Pancreas (tissue), 10 donors: ENCODE measurements around the gene POLN. TPM values are rescaled to one million over a fixed set of nuclear protein-coding genes. Genes with fewer than 3 reads are reported as not detected.

Experiments used
- ATAC-seq, 4 donors: fragments of 200-7000 bp; cut with Tn5 transposase; one replicate each; pipeline versions ENCODE4 v1.8.0 to v1.9.1; 2020; ENCODE audit warnings: mild to moderate bottlenecking in 4 of 4, moderate library complexity in 4 of 4
- DNase-seq, 6 donors: peaks; one replicate each; pipeline ENCODE4 v3.0.0-alpha.2; 2020
- FAIRE-seq: peaks from 2 replicates; lab custom pipeline; 2012; peaks lifted over from hg19 to GRCh38; lab: Jason Lieb, UNC
- H3K27ac ChIP-seq, 4 donors: fragments of 200-600 bp; sonication (generic); 1 replicate in 3 of 4; 2 replicates in 1 of 4; pipeline versions ENCODE4 v1.5.0 to v1.8.0; 2020
- H3K27me3 ChIP-seq, 4 donors: fragments of 200-600 bp; one replicate each; pipeline ENCODE4 v1.8.0; 2021
- H3K36me3 ChIP-seq, 3 donors: fragments of 200-600 bp; sonication (generic) in 1 of 3; one replicate each; pipeline versions ENCODE4 v1.5.0 to v1.8.0; 2020 to 2021
- H3K4me1 ChIP-seq, 3 donors: fragments of 200-600 bp; one replicate each; pipeline ENCODE4 v1.8.0; 2021
- H3K4me3 ChIP-seq, 4 donors: fragments of 200-600 bp; sonication (generic) in 2 of 4; one replicate each; pipeline versions ENCODE4 v1.5.0 to v1.8.0; 2020 to 2021
- H3K9me3 ChIP-seq, 4 donors: fragments of 200-600 bp; one replicate each; pipeline ENCODE4 v1.8.0; 2021
- CTCF ChIP-seq, 4 donors: fragments of 200-600 bp; sonication (generic) in 3 of 4; IDR thresholded peaks; one replicate each; pipeline versions ENCODE4 v1.5.0 to v1.8.0; 2021; ENCODE audit warnings: antibody characterized with exemption in 4 of 4
- WGBS, 2 donors: extraction: QIAGEN DNeasy Blood & Tissue Kit; methylation state at CpG; one replicate each; pipeline ENCODE4 v1.1.7; 2013; 5-methylcytosine and 5-hydroxymethylcytosine counted together
- intact Hi-C, 3 donors: fragments of 100-400 bp; cut with DNase I; formaldehyde crosslinking; loops; one replicate each; pipeline versions ENCODE4 v1.11.1 to v1.14.2; 2022
- polyA plus RNA-seq, 2 donors: library from polyadenylated mRNA; stranded (reverse); fragments of 200-250 nt; gene quantifications; one replicate each; pipeline ENCODE4 v1.2.3, GENCODE V29; 2013
- total RNA-seq, 6 donors: library from RNA; stranded (reverse); fragmentation: NEBNext Ultra II Directional in 4 of 6; extraction: Animal tissue kit (Norgen Biotek cat#: 25700) in 4 of 6; gene quantifications; one replicate each; pipeline versions ENCODE4 v1.2.1 to v1.2.4, GENCODE V29; 2021 to 2023
- donor health status: healthy with polysubstance abuse.
- donor health status: DM: no; HTN: no; CAD: no; lungs with moderate emphysema.
- donor health status: DM: no; HTN: no; CAD: no.
- donor health status: control.
- donor health status: control.
- donor health status: Bipolar disorder and iron deficiency.
- donor health status: DM: yes; HTN: yes; CAD: no.
- donor health status: DM: no; HTN: no; CAD: no.
- donor health status: DM: no; HTN: no; CAD: no.
- donor health status: DM: yes; HTN: yes; CAD: no.

The POLN gene
- total and polyA plus RNA-seq, 8 donors = 0.95 to 3.6 (median 1.9) TPM

DNA sequence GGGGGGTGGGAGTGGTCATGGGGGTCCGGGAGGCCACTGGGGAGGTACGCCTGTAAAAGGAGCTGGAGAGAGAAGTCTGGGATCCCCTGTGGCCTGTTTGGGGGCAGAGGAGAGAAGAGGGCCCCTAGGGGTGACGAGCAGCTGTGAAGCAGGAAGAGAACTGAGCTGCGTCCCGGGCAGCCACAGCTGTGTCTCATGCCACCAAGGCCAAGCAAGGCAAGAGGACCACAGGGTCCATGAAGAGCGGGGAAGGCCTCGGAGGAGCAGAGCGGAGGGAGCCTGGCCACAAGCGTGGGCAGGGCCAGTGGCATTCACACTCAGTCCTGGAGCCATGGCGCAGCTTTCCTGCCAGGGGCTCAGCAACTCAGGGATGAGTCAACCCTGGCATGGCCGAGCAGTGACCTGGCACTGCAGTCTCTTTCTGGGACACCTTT lies 196.4 kb downstream of the POLN start:
- Histone ChIP-seq H3K27ac (no peak overlapping the region), H3K4me1 (peaks cover 0 to 5% (median 0%) of the 10 kb centered on the region in 3 donors), H3K27me3 (no peaks in the 10 kb centered on the region), H3K36me3 (no peaks in the 10 kb centered on the region), H3K4me3 (no peak overlapping the region), H3K9me3 (no peaks in the 10 kb centered on the region)
- peak in 1 of 6 donors; percentile 62 for DNase-seq
- intact Hi-C loops = no loop called here
- no peak for TF ChIP-seq CTCF (IDR thresholded peaks at IDR 0.05)
- 87 to 90% methylated on average over 11 of the region's 11 CpGs for WGBS, 2 donors
- no peak for FAIRE-seq
- ATAC-seq = no peak

- Histone ChIP-seq H3K9me3 (no peaks in the 10 kb centered on the region), H3K4me3 (no peak overlapping the region), H3K4me1 (peaks cover 0 to 5% (median 0%) of the 10 kb centered on the region in 3 donors), H3K27ac (no peak overlapping the region), H3K27me3 (no peaks in the 10 kb centered on the region), H3K36me3 (no peaks in the 10 kb centered on the region)
- peak in 1 of 6 donors; percentile 69 for DNase-seq
- FAIRE-seq = no peak
- no peak for TF ChIP-seq CTCF (IDR thresholded peaks at IDR 0.05)
- intact Hi-C loops = no loop called here
- 86 to 91% methylated on average over 18 of the region's 18 CpGs for WGBS, 2 donors
- ATAC-seq = no peak
These were observed 197.1 kb downstream of the POLN start for GRCh38 chr4:2044542-2045517.

DNA sequence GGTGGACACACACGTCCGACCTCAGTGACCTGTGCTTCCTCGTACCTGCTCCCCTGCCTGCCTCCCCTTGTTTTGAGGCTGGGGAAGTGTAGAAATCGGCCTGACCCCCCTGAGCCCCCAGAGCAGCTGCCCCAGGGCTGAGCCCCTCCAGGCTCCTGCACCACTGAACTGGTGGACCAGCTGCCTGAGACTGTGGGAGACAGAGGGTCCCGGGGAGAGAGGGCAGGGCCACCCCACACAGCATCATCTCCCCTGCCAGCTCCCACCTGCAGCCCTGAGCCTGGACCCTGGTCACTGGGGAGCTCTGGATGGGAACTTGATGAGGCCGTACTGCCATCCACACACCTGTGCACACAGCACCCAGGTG lies 197.8 kb downstream of the POLN start:
- DNase-seq = peak in 1 of 6 donors; percentile 66
- intact Hi-C loops = no loop called here
- H3K9me3 ChIP-seq = no peaks in the 10 kb centered on the region
- 55 to 73% methylated on average over 6 of the region's 6 CpGs for WGBS, 2 donors
- H3K36me3 ChIP-seq = no peaks in the 10 kb centered on the region
- no peak for TF ChIP-seq CTCF (IDR thresholded peaks at IDR 0.05)
- no peak overlapping the region for H3K4me3 ChIP-seq
- ATAC-seq = no peak
- H3K27me3 ChIP-seq = no peaks in the 10 kb centered on the region
- FAIRE-seq = no peak
- no peak overlapping the region for H3K27ac ChIP-seq
- peaks cover 0 to 5% (median 0%) of the 10 kb centered on the region in 3 donors for H3K4me1 ChIP-seq

DNA sequence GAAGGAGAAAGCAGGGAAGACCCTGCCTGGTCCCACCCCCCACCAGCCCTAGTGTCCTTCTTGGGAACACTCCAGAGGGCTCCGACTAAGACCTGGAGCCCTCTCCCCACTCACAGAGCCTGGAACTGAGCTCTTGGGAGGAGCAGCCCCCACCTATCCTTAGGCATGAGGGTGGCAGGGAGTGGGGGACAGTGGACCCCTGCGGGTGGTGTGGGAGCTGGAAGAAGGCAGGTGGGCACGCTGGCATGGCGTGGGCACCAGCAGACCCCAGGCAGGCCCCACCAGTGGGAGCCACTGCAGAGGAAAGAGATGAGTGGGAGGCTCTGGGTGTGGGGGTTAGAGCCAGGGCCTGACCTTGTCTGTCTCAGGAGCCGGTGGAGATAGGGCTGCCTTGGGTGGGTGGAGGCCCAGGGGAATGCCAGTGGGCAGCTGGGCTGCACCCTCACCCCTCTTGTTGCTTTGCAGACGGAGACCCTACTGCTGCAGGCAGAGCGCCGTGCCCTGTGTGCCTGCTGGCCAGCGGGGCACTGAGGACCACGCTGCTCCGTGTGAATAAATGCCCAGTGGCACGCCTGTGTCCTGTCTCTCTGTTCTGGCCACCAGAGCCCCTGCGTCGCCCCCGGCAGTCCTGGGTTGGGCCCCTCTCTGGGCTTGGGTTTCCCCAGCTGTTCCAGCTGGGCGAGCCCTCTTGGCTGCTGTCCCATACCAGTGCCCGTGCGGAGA lies 198.4 kb downstream of the POLN start:
- ATAC-seq (no peak), FAIRE-seq (no peak), DNase-seq (peak in 2 of 6 donors; percentile 34 to 77)
- Histone ChIP-seq H3K9me3 (no peaks in the 10 kb centered on the region), H3K4me3 (no peak overlapping the region), H3K27me3 (no peaks in the 10 kb centered on the region), H3K4me1 (peaks cover 0 to 5% (median 0%) of the 10 kb centered on the region in 3 donors), H3K36me3 (no peaks in the 10 kb centered on the region), H3K27ac (no peak overlapping the region)
- TF ChIP-seq CTCF (IDR thresholded peaks at IDR 0.05) = no peak
- WGBS, 2 donors = 75 to 84% methylated on average over 18 of the region's 18 CpGs
- intact Hi-C loops = no loop called here
